ENCODE measurements around the gene RAB44. TPM values are rescaled to one million over a fixed set of nuclear protein-coding genes. Genes with fewer than 3 reads are reported as not detected.

The RAB44 gene
- total and polyA plus RNA-seq, 2 experiments from 2014 or later: not detected

GRCh38 chr6:36781669-36782068 lies 84.0 kb downstream of the RAB44 start:
- no peak for DNase-seq (ENCODE audit: low read depth in 1 of 2, low spot score in 1 of 2)
- Histone ChIP-seq H3K27ac (no peak overlapping the region), H3K4me1 (ENCODE audit: low read depth) (peaks cover 11% of the 10 kb centered on the region), H3K27me3 (no peaks in the 10 kb centered on the region), H3K9me3 (ENCODE audit: low read depth) (no peaks in the 10 kb centered on the region), H3K36me3 (no peaks in the 10 kb centered on the region), H3K4me3 (no peak overlapping the region)
- no peak for TF ChIP-seq CTCF (IDR thresholded peaks at IDR 0.05; ENCODE audit: low read depth, low read length)

Other genes with a start within 250 kb of the RAB44 start
- 16.6 and 17.1 TPM in 2 replicates for gene STK38, start 150.3 kb upstream of the RAB44 start, total RNA-seq
- 22.5 and 35.3 TPM in 2 replicates for gene STK38, start 150.3 kb upstream of the RAB44 start, polyA plus RNA-seq
- 122 and 127 TPM in 2 replicates for gene SRSF3, start 103.5 kb upstream of the RAB44 start, total RNA-seq
- gene SRSF3, start 103.5 kb upstream of the RAB44 start, polyA plus RNA-seq: 160 and 184 TPM in 2 replicates
- 60.8 and 119 TPM in 2 replicates for gene CDKN1A, start 19.1 kb upstream of the RAB44 start, total RNA-seq
- gene CDKN1A, start 19.1 kb upstream of the RAB44 start, polyA plus RNA-seq: 70.8 and 141 TPM in 2 replicates
- gene CPNE5, start 141.6 kb downstream of the RAB44 start, total RNA-seq: 29.2 and 52.1 TPM in 2 replicates
- 51.6 and 56.5 TPM in 2 replicates for gene CPNE5, start 141.6 kb downstream of the RAB44 start, polyA plus RNA-seq
- 37.0 and 70.8 TPM in 2 replicates for gene PPIL1, start 177.0 kb downstream of the RAB44 start, total RNA-seq
- gene PPIL1, start 177.0 kb downstream of the RAB44 start, polyA plus RNA-seq: 76.5 and 133 TPM in 2 replicates
- gene C6orf89, start 188.1 kb downstream of the RAB44 start, total RNA-seq: 26.7 and 27.6 TPM in 2 replicates
- 28.2 and 28.6 TPM in 2 replicates for gene C6orf89, start 188.1 kb downstream of the RAB44 start, polyA plus RNA-seq